ENCODE measurements around the gene SUGCT. TPM values are rescaled to one million over a fixed set of nuclear protein-coding genes. Genes with fewer than 3 reads are reported as not detected.

The SUGCT gene
- total and polyA plus RNA-seq, 12 donors, result 8.4 to 96.4 (median 25.5) TPM

DNA sequence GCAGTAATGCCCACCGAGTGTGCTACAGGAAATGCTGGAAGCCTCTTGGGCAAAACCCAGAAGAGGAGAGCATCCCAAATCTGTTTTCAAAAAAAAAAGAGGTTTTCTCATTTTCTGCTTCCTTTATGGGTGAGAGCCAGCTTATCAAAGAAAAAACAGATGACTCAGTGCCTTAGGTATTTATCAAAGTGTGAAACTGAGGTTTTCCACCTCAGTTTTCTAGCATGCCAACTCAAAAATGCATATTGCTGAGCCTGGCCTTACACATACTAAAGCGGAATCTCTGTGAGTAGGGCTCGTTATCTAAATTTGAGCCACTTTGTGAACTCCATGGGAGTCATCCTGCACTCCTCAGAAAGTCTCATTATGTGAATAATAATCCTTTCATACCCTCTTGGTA, 705.1 kb downstream of the SUGCT start:
- intact Hi-C loops (cut with DNase I), result no loop called here
- H3K9me3 ChIP-seq (replicated peaks in 1 of 3), result peaks cover 0 to 10% (median 0%) of the 10 kb centered on the region in 3 donors

GRCh38 chr7:40840990-40841389, 706.2 kb downstream of the SUGCT start:
- no peak for DNase-seq
- peaks cover 0 to 10% (median 0%) of the 10 kb centered on the region in 3 donors for H3K9me3 ChIP-seq (replicated peaks in 1 of 3)
- H3K27ac ChIP-seq, result no peak overlapping the region
- no peaks in the 10 kb centered on the region for H3K36me3 ChIP-seq (replicated peaks in 1 of 2)
- intact Hi-C loops (cut with DNase I), result no loop called here
- H3K27me3 ChIP-seq, result no peaks in the 10 kb centered on the region
- peaks cover 0 to 4% of the 10 kb centered on the region in 2 donors for H3K4me1 ChIP-seq (replicated peaks in 1 of 2)
- H3K4me3 ChIP-seq, result no peak overlapping the region
- TF ChIP-seq POLR2A (IDR thresholded peaks at IDR 0.05), result no peak
- no peak for TF ChIP-seq CTCF (IDR thresholded peaks at IDR 0.05)

More for the DNA sequence above, 705.1 kb downstream of the SUGCT start:
- Histone ChIP-seq H3K4me1 (replicated peaks in 1 of 2) (peaks cover 0 to 4% of the 10 kb centered on the region in 2 donors), H3K4me3 (no peak overlapping the region), H3K27ac (no peak overlapping the region), H3K27me3 (no peaks in the 10 kb centered on the region), H3K36me3 (replicated peaks in 1 of 2) (no peaks in the 10 kb centered on the region)
- TF ChIP-seq POLR2A (IDR thresholded peaks at IDR 0.05) (no peak), CTCF (IDR thresholded peaks at IDR 0.05) (no peak)
- no peak for DNase-seq
- 86 to 89% (median 87%) methylated on average over 3 of the region's 3 CpGs for WGBS, 4 donors

GRCh38 chr7:40842641-40843040, 707.8 kb downstream of the SUGCT start:
- peaks cover 0 to 10% (median 0%) of the 10 kb centered on the region in 3 donors for H3K9me3 ChIP-seq (replicated peaks in 1 of 3)
- H3K27ac ChIP-seq, result no peak overlapping the region
- H3K4me1 ChIP-seq (replicated peaks in 1 of 2), result peaks cover 0 to 4% of the 10 kb centered on the region in 2 donors
- no peaks in the 10 kb centered on the region for H3K36me3 ChIP-seq (replicated peaks in 1 of 2)
- no peaks in the 10 kb centered on the region for H3K27me3 ChIP-seq
- intact Hi-C loops (cut with DNase I), result no loop called here
- H3K4me3 ChIP-seq, result no peak overlapping the region
- TF ChIP-seq POLR2A (IDR thresholded peaks at IDR 0.05) (no peak), CTCF (IDR thresholded peaks at IDR 0.05) (no peak)
- no peak for DNase-seq

GRCh38 chr7:40843338-40843985, 708.7 kb downstream of the SUGCT start:
- Histone ChIP-seq H3K27ac (no peak overlapping the region), H3K4me3 (no peak overlapping the region), H3K4me1 (replicated peaks in 1 of 2) (peaks cover 0 to 4% of the 10 kb centered on the region in 2 donors), H3K9me3 (replicated peaks in 1 of 3) (peaks cover 0 to 10% (median 0%) of the 10 kb centered on the region in 3 donors), H3K27me3 (no peaks in the 10 kb centered on the region), H3K36me3 (replicated peaks in 1 of 2) (no peaks in the 10 kb centered on the region)
- 80 to 86% (median 84%) methylated on average over 7 to 8 of the region's 8 CpGs for WGBS, 4 donors
- intact Hi-C loops (cut with DNase I), result no loop called here
- TF ChIP-seq CTCF (IDR thresholded peaks at IDR 0.05) (no peak), POLR2A (IDR thresholded peaks at IDR 0.05) (no peak)
- peak in 2 of 7 donors; percentile 30 to 42 for DNase-seq
